ENCODE measurements around the gene ACBD6. TPM values are rescaled to one million over a fixed set of nuclear protein-coding genes. Genes with fewer than 3 reads are reported as not detected.
A peak's percentile ranks its signal among the peaks of the same experiment; 100 is the strongest.

ACBD6 gene
- total RNA-seq, 1 experiment from 2014 or later = 136 TPM

- H3K36me3 Mint-ChIP-seq (ENCODE audit: insufficient read depth, unreplicated experiment) = no peaks in the 10 kb centered on the region
- POLR2A ChIA-PET = interaction anchor here (0.7 to 1.6 kb wide), 2 partner anchors 37 to 248 kb away, joined by 4 to 8 read pairs; partner anchors contain the start of gene ACBD6
- intact Hi-C loops (cut with micrococcal nuclease) = loop anchor here (10.0 kb wide), 1 partner anchor 611 kb away; no protein-coding TSS in a partner anchor
- no TSS peak for BruUV-seq (replicated peaks)
- TF ChIP-seq CTCF (IDR thresholded peaks at IDR 0.05; ENCODE audit: unreplicated experiment) = no peak
- no peak overlapping the region for H3K27ac Mint-ChIP-seq (ENCODE audit: low read depth, unreplicated experiment)
- no peak for DNase-seq (ENCODE audit: unreplicated experiment)
- CTCF ChIA-PET = interaction anchor here (0.5 to 4.4 kb wide), 47 partner anchors 8 to 1846 kb away, joined by 3 to 57 read pairs (median 4); partner anchors contain the start of gene LHX4
- no peak overlapping the region for H3K4me3 Mint-ChIP-seq (ENCODE audit: unreplicated experiment)
- H3K9me3 Mint-ChIP-seq (ENCODE audit: unreplicated experiment) = no peaks in the 10 kb centered on the region
- H3K4me1 Mint-ChIP-seq (ENCODE audit: insufficient read depth, unreplicated experiment) = peaks cover 6% of the 10 kb centered on the region
- H3K27me3 Mint-ChIP-seq (ENCODE audit: insufficient read depth, unreplicated experiment) = peaks cover 15% of the 10 kb centered on the region
These were observed 248.5 kb downstream of the ACBD6 start for GRCh38 chr1:180253585-180254495.

- Mint-ChIP-seq H3K4me1 (ENCODE audit: insufficient read depth, unreplicated experiment) (peaks cover 6% of the 10 kb centered on the region), H3K27me3 (ENCODE audit: insufficient read depth, unreplicated experiment) (peaks cover 5% of the 10 kb centered on the region), H3K9me3 (ENCODE audit: unreplicated experiment) (no peaks in the 10 kb centered on the region), H3K4me3 (ENCODE audit: unreplicated experiment) (no peak overlapping the region), H3K27ac (ENCODE audit: low read depth, unreplicated experiment) (no peak overlapping the region), H3K36me3 (ENCODE audit: insufficient read depth, unreplicated experiment) (no peaks in the 10 kb centered on the region)
- ChIA-PET POLR2A (interaction anchor here (1.4 to 1.6 kb wide), 2 partner anchors 225 to 249 kb away, joined by 4 to 8 read pairs; partner anchors contain the start of gene ACBD6), CTCF (interaction anchor here (0.5 to 4.4 kb wide), 62 partner anchors 8 to 1845 kb away, joined by 3 to 57 read pairs (median 4); partner anchors contain the start of gene LHX4)
- intact Hi-C loops (cut with micrococcal nuclease) = loop anchor here (1.0 to 10.0 kb wide), 4 partner anchors 163 to 612 kb away; no protein-coding TSS in a partner anchor
- no TSS peak for BruUV-seq (replicated peaks)
- peak; percentile 84 for DNase-seq (ENCODE audit: unreplicated experiment)
- TF ChIP-seq CTCF (IDR thresholded peaks at IDR 0.05; ENCODE audit: unreplicated experiment) = peak; percentile 97
These were observed 249.5 kb downstream of the ACBD6 start for GRCh38 chr1:180252638-180253536.

- no TSS peak for BruUV-seq (replicated peaks)
- no peak for TF ChIP-seq CTCF (IDR thresholded peaks at IDR 0.05; ENCODE audit: unreplicated experiment)
- H3K4me3 Mint-ChIP-seq (ENCODE audit: unreplicated experiment) = no peak overlapping the region
- intact Hi-C loops (cut with micrococcal nuclease) = loop anchor here (1.0 to 10.0 kb wide), 4 partner anchors 165 to 613 kb away; no protein-coding TSS in a partner anchor
- H3K27me3 Mint-ChIP-seq (ENCODE audit: insufficient read depth, unreplicated experiment) = no peaks in the 10 kb centered on the region
- no peak overlapping the region for H3K27ac Mint-ChIP-seq (ENCODE audit: low read depth, unreplicated experiment)
- H3K36me3 Mint-ChIP-seq (ENCODE audit: insufficient read depth, unreplicated experiment) = no peaks in the 10 kb centered on the region
- ChIA-PET CTCF (interaction anchor here (0.6 to 4.4 kb wide), 21 partner anchors 10 to 938 kb away, joined by 3 to 57 read pairs (median 6); no protein-coding TSS in a partner anchor), POLR2A (interaction anchor here (1.4 kb wide), 1 partner anchor 226 kb away, joined by 4 read pairs; no protein-coding TSS in a partner anchor)
- no peaks in the 10 kb centered on the region for H3K9me3 Mint-ChIP-seq (ENCODE audit: unreplicated experiment)
- H3K4me1 Mint-ChIP-seq (ENCODE audit: insufficient read depth, unreplicated experiment) = peaks cover 11% of the 10 kb centered on the region
- no peak for DNase-seq (ENCODE audit: unreplicated experiment)
These were observed 250.7 kb downstream of the ACBD6 start for GRCh38 chr1:180251526-180252305.
